ACC112 (cell line): ENCODE data around the gene SP100.
"Not testable (repeated sequence)": the region's sequence is repeated elsewhere in the genome, so short reads cannot be mapped to it uniquely, and the experiment has no call there.

ENCODE experiments used
- H2AFZ ChIP-seq: fragments of 200-600 bp; sonication (generic); one replicate; pipeline ENCODE4 v1.6.0; 2017; ENCODE audit warnings: antibody characterized with exemption, low read length; ENCODE audit not compliant: unreplicated experiment
- H3K27ac ChIP-seq: fragments of 200-600 bp; sonication (generic); 2 replicates; pipeline ENCODE4 v1.5.1; 2014; ENCODE audit warnings: low read depth, mild to moderate bottlenecking, antibody characterized with exemption, low read length, moderate library complexity
- H3K27me3 ChIP-seq: fragments of 200-600 bp; sonication (generic); 2 replicates; pipeline ENCODE4 v1.6.1; 2014; ENCODE audit warnings: mild to moderate bottlenecking, antibody characterized with exemption, low read length, moderate library complexity, mixed read lengths; ENCODE audit not compliant: insufficient read depth
- H3K36me3 ChIP-seq: fragments of 200-600 bp; sonication (generic); 2 replicates; pipeline ENCODE4 v1.6.1; 2016; ENCODE audit warnings: mild to moderate bottlenecking, antibody characterized with exemption, low read length, moderate library complexity, mixed read lengths; ENCODE audit not compliant: insufficient read depth
- H3K4me1 ChIP-seq: fragments of 200-600 bp; sonication (generic); one replicate; pipeline ENCODE4 v1.6.1; 2016; ENCODE audit warnings: low read length, mixed read lengths; ENCODE audit not compliant: insufficient read depth, unreplicated experiment, control insufficient read depth
- H3K4me3 ChIP-seq: fragments of 200-600 bp; sonication (generic); 2 replicates; pipeline ENCODE4 v1.5.1; 2014; ENCODE audit warnings: mild to moderate bottlenecking, low read depth, low read length
- H3K79me2 ChIP-seq: fragments of 200-600 bp; sonication (generic); one replicate; pipeline ENCODE4 v1.6.0; 2016; ENCODE audit warnings: low read length; ENCODE audit not compliant: control insufficient read depth, unreplicated experiment, insufficient read depth

The SP100 gene

GRCh38 chr2:230408244-230408842 is 7.7 kb upstream of the SP100 start:
- Histone ChIP-seq H3K36me3 (peaks cover 11% of the 10 kb centered on the region; the same call in 1 of the 2 replicates), H3K27me3 (no peaks in the 10 kb centered on the region), H2AFZ (no peak overlapping the region), H3K79me2 (peaks cover 5% of the 10 kb centered on the region), H3K4me1 (peaks cover 26% of the 10 kb centered on the region), H3K27ac (peak overlapping the region; percentile 69), H3K4me3 (no peak overlapping the region)

GRCh38 chr2:230409316-230409715 is 6.7 kb upstream of the SP100 start:
- peaks cover 34% of the 10 kb centered on the region for H3K4me1 ChIP-seq
- H3K79me2 ChIP-seq, H3K4me3 ChIP-seq, H3K27me3 ChIP-seq, H3K36me3 ChIP-seq, H2AFZ ChIP-seq, H3K27ac ChIP-seq: not testable (repeated sequence)

GRCh38 chr2:230410263-230410662 is 5.7 kb upstream of the SP100 start:
- Histone ChIP-seq H3K27me3 (no peaks in the 10 kb centered on the region), H3K36me3 (peaks cover 3% of the 10 kb centered on the region; the same call in 1 of the 2 replicates), H3K4me1 (peaks cover 43% of the 10 kb centered on the region), H3K4me3 (no peak overlapping the region), H3K27ac (no peak overlapping the region), H3K79me2 (peaks cover 5% of the 10 kb centered on the region), H2AFZ (no peak overlapping the region)

GRCh38 chr2:230410861-230411569 is 5.0 kb upstream of the SP100 start:
- H3K4me1 ChIP-seq: peaks cover 49% of the 10 kb centered on the region
- H3K27me3 ChIP-seq: no peaks in the 10 kb centered on the region
- H3K36me3 ChIP-seq: peaks cover 3% of the 10 kb centered on the region; the same call in 1 of the 2 replicates
- peak overlapping the region; percentile 84 for H2AFZ ChIP-seq
- peak overlapping the region; percentile 87 for H3K4me3 ChIP-seq
- peaks cover 7% of the 10 kb centered on the region for H3K79me2 ChIP-seq
- peak overlapping the region; percentile 91 for H3K27ac ChIP-seq

- Histone ChIP-seq H3K4me3 (peak overlapping the region; percentile 87), H3K27me3 (no peaks in the 10 kb centered on the region), H2AFZ (peak overlapping the region; percentile 92), H3K4me1 (peaks cover 49% of the 10 kb centered on the region), H3K27ac (peak overlapping the region; percentile 91), H3K79me2 (peaks cover 14% of the 10 kb centered on the region), H3K36me3 (no peaks in the 10 kb centered on the region; the same call in 1 of the 2 replicates)
Measured at GRCh38 chr2:230411570-230412370, 4.2 kb upstream of the SP100 start.

GRCh38 chr2:230412371-230412711 is 3.7 kb upstream of the SP100 start:
- Histone ChIP-seq H3K36me3 (0 out of 2 replicates have a peak, but pooled peaks cover under 1% of the 10 kb centered on the region), H3K79me2 (peaks cover 20% of the 10 kb centered on the region), H2AFZ (peak overlapping the region; percentile 92), H3K27ac (peak overlapping the region; percentile 91), H3K4me3 (peak overlapping the region; percentile 87), H3K4me1 (peaks cover 49% of the 10 kb centered on the region), H3K27me3 (no peaks in the 10 kb centered on the region)

GRCh38 chr2:230412846-230413245 is 3.2 kb upstream of the SP100 start:
- no peak overlapping the region for H2AFZ ChIP-seq

GRCh38 chr2:230413479-230413878 is 2.5 kb upstream of the SP100 start:
- Histone ChIP-seq H2AFZ (no peak overlapping the region), H3K4me3 (no peak overlapping the region), H3K79me2 (peaks cover 31% of the 10 kb centered on the region), H3K36me3 (peaks cover 6% of the 10 kb centered on the region; the same call in 1 of the 2 replicates), H3K27me3 (no peaks in the 10 kb centered on the region), H3K4me1 (peaks cover 48% of the 10 kb centered on the region), H3K27ac (no peak overlapping the region)

More at GRCh38 chr2:230412846-230413245, 3.2 kb upstream of the SP100 start:
- Histone ChIP-seq H3K36me3 (0 out of 2 replicates have a peak, but pooled peaks cover 4% of the 10 kb centered on the region), H3K79me2 (peaks cover 25% of the 10 kb centered on the region), H3K4me1 (peaks cover 49% of the 10 kb centered on the region), H3K27me3 (no peaks in the 10 kb centered on the region), H3K27ac (no peak overlapping the region), H3K4me3 (no peak overlapping the region; the same call in 1 of the 2 replicates)

- Histone ChIP-seq H3K79me2 (peaks cover 39% of the 10 kb centered on the region), H3K4me1 (peaks cover 47% of the 10 kb centered on the region), H3K27ac (no peak overlapping the region), H3K27me3 (no peaks in the 10 kb centered on the region), H2AFZ (no peak overlapping the region), H3K4me3 (no peak overlapping the region), H3K36me3 (peaks cover 9% of the 10 kb centered on the region)
Measured at GRCh38 chr2:230414302-230414701, 1.7 kb upstream of the SP100 start.

GRCh38 chr2:230417436-230417835 is 1.4 kb downstream of the SP100 start:
- Histone ChIP-seq H3K79me2 (peaks cover 65% of the 10 kb centered on the region), H3K36me3 (peaks cover 28% of the 10 kb centered on the region), H3K27ac (peak overlapping the region; percentile 99; the same call in 1 of the 2 replicates), H2AFZ (no peak overlapping the region), H3K4me1 (peaks cover 60% of the 10 kb centered on the region), H3K27me3 (no peaks in the 10 kb centered on the region), H3K4me3 (peak overlapping the region; percentile 97)
